Stimulated activated naive B cell treated with anti-CD40 and anti-IgM and Interleukin-4, amounts not matched to agents 10 μg/mL and 1 μg/mL and 100 μg/mL, for 72 hours (primary cell): Measurements from ENCODE around the gene CCDC3.

Source experiments
- ATAC-seq, 2 donors: fragments of 150-1000 bp; cut with Tn5 transposase; replicated peaks; 2 replicates each; pipeline ENCODE4 v1.10.0; 2021; ENCODE audit warnings: moderate library complexity in 1 of 2
- DNase-seq: peaks from one replicate; pipeline ENCODE4 v3.0.0; 2021
- H3K27ac Mint-ChIP-seq: one replicate; pipeline ENCODE4 v1.8.0; 2022; ENCODE audit warnings: mild to moderate bottlenecking, mixed read lengths
- H3K27me3 Mint-ChIP-seq, 2 donors: one replicate each; pipeline ENCODE4 v1.8.0; 2022; ENCODE audit warnings: mixed read lengths in 2 of 2
- H3K36me3 Mint-ChIP-seq, 2 donors: one replicate each; pipeline ENCODE4 v1.8.0; 2022; ENCODE audit warnings: mixed read lengths in 2 of 2, mild to moderate bottlenecking in 1 of 2
- H3K4me1 Mint-ChIP-seq, 2 donors: one replicate each; pipeline ENCODE4 v1.8.0; 2022; ENCODE audit warnings: mixed read lengths in 2 of 2, mild to moderate bottlenecking in 1 of 2
- H3K4me3 Mint-ChIP-seq, 2 donors: one replicate each; pipeline ENCODE4 v1.8.0; 2022; ENCODE audit warnings: mild to moderate bottlenecking in 2 of 2, mixed read lengths in 2 of 2, moderate library complexity in 1 of 2
- H3K9me3 Mint-ChIP-seq, 2 donors: one replicate each; pipeline ENCODE4 v1.8.0; 2022; ENCODE audit warnings: mixed read lengths in 2 of 2, mild to moderate bottlenecking in 1 of 2

Gene CCDC3

DNA sequence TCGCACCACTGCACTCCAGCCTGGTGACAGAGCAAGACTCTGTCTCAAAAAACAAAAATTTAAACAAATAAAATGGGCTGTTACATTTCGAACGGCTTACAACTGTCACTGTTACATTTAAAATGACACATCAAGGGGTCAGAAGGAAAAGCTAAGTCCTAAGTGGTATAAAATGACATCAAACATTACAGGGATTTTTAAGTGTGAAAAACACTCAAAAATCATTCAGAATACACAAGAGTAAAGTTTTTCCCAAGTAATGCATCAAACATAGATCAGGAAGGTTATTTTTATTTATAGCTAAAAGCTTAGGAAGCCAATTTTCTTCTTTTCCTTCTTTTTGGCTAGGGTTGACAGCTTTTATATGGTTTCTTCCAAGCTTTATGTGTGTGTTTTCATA, 39.0 kb downstream of the CCDC3 start:
- Mint-ChIP-seq H3K9me3 (peaks cover 8 to 16% of the 10 kb centered on the region in 2 donors), H3K27me3 (peaks cover 15 to 20% of the 10 kb centered on the region in 2 donors), H3K4me1 (no peaks in the 10 kb centered on the region), H3K36me3 (peaks cover 2 to 4% of the 10 kb centered on the region in 2 donors), H3K27ac (no peak overlapping the region), H3K4me3 (no peak overlapping the region)
- no peak for DNase-seq
- ATAC-seq, result no peak

- H3K4me1 Mint-ChIP-seq, result no peaks in the 10 kb centered on the region
- H3K4me3 Mint-ChIP-seq, result no peak overlapping the region
- no peak overlapping the region for H3K27ac Mint-ChIP-seq
- H3K27me3 Mint-ChIP-seq, result peaks cover 15 to 20% of the 10 kb centered on the region in 2 donors
- H3K9me3 Mint-ChIP-seq, result peaks cover 0 to 9% of the 10 kb centered on the region in 2 donors
- DNase-seq (no peak), ATAC-seq (no peak)
- no peaks in the 10 kb centered on the region for H3K36me3 Mint-ChIP-seq
Measured at GRCh38 chr10:12961416-12962205, 39.9 kb downstream of the CCDC3 start.

DNA sequence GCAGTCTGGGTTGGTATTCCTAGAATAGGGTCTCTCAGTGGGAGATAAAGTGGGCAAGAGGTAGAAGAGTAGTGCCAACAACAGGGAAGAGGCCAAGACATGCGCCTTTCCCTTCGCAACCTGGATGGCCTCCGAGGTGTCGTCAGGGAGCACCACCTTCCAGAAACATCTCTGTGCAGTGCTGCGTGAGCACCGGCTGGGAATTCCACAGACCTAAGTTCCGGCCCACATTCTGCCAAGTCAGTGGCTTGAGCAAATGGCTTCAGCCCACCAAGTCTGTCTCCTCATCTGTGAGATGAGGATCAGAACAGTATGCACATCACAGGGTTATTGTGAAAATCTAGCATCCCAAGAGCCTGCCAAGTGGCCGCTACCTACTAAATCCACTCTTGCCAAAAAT, 40.6 kb downstream of the CCDC3 start:
- DNase-seq (no peak), ATAC-seq (no peak)
- H3K36me3 Mint-ChIP-seq, result no peaks in the 10 kb centered on the region
- no peaks in the 10 kb centered on the region for H3K4me1 Mint-ChIP-seq
- H3K27me3 Mint-ChIP-seq, result peaks cover 15 to 20% of the 10 kb centered on the region in 2 donors
- peaks cover 0 to 7% of the 10 kb centered on the region in 2 donors for H3K9me3 Mint-ChIP-seq
- H3K27ac Mint-ChIP-seq, result no peak overlapping the region
- H3K4me3 Mint-ChIP-seq, result no peak overlapping the region

GRCh38 chr10:12960334-12960898, 41.1 kb downstream of the CCDC3 start:
- no peaks in the 10 kb centered on the region for H3K36me3 Mint-ChIP-seq
- peaks cover 15 to 20% of the 10 kb centered on the region in 2 donors for H3K27me3 Mint-ChIP-seq
- DNase-seq, result no peak
- no peak overlapping the region for H3K27ac Mint-ChIP-seq
- no peaks in the 10 kb centered on the region for H3K4me1 Mint-ChIP-seq
- H3K9me3 Mint-ChIP-seq, result peaks cover 0 to 7% of the 10 kb centered on the region in 2 donors
- ATAC-seq, result no peak
- no peak overlapping the region for H3K4me3 Mint-ChIP-seq

DNA sequence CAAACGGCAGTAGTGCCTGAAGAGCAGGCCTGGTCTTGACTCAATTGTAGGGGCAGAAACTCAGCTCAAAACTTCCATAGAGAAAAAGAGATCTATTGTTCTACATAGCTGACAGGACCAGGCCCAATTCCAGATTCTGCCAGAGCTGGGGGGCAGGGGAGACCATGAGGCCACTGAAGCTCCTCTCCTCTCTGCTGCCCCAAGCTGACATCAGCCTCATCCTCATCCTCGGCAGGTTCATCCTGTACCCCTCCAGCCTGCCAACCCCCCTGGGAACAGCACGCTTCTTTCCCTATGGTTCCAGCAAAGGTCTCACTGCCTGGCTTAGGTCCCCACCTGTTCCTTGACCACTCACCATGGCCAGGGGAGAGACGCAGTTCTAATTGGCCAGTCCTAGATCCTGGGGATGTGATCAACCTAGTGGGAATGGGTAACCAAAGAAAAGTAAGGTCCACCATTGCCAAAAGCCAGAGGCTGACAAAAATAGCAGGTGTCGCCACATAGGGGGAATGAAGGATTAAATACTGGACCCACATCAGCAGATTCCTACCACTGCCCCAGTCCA, 42.9 kb downstream of the CCDC3 start:
- H3K36me3 Mint-ChIP-seq, result no peaks in the 10 kb centered on the region
- no peak for ATAC-seq
- H3K9me3 Mint-ChIP-seq, result peaks cover 3 to 10% of the 10 kb centered on the region in 2 donors
- DNase-seq, result no peak
- no peak overlapping the region for H3K27ac Mint-ChIP-seq
- no peak overlapping the region for H3K4me3 Mint-ChIP-seq
- no peaks in the 10 kb centered on the region for H3K4me1 Mint-ChIP-seq
- peaks cover 15% of the 10 kb centered on the region in 2 donors for H3K27me3 Mint-ChIP-seq

- Mint-ChIP-seq H3K4me3 (no peak overlapping the region), H3K27me3 (peaks cover 11 to 15% of the 10 kb centered on the region in 2 donors), H3K9me3 (peaks cover 15 to 20% of the 10 kb centered on the region in 2 donors), H3K36me3 (peaks cover 1 to 6% of the 10 kb centered on the region in 2 donors), H3K27ac (no peak overlapping the region), H3K4me1 (no peaks in the 10 kb centered on the region)
- no peak for ATAC-seq
- DNase-seq, result no peak
Measured at GRCh38 chr10:12957081-12957480, 44.4 kb downstream of the CCDC3 start.

- Mint-ChIP-seq H3K27me3 (peaks cover 0 to 7% of the 10 kb centered on the region in 2 donors), H3K27ac (no peak overlapping the region), H3K4me1 (no peaks in the 10 kb centered on the region), H3K36me3 (peaks cover 1 to 6% of the 10 kb centered on the region in 2 donors), H3K4me3 (no peak overlapping the region), H3K9me3 (peaks cover 15 to 20% of the 10 kb centered on the region in 2 donors)
- DNase-seq (no peak), ATAC-seq (no peak)
Measured at GRCh38 chr10:12954866-12955265, 46.6 kb downstream of the CCDC3 start.

DNA sequence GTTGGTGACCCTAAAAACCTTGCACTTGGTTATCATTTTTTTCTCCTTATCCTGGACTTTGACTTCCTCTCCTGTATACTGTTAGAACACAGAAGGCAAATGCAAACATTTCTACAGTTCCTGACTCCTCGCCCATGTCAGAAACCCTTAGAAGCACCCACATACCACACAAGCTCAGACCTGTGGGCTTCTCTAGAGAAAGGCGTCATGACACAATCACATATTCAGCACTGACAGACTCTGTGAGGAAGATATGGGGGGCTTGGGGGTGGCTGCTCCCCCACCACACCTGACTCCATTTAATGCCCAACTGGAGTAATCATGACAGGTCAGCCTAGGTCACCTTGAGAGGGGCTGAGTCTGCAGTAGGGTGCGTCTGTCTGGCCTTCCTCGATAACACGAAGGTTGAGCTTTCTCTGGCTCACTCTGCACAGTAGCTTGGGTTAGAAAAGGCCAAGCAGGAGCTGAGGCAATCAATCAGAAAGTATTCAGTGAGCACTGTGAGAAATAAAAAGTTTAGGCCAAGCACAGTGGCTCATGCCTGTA, 50.9 kb downstream of the CCDC3 start:
- H3K27ac Mint-ChIP-seq, result no peak overlapping the region
- H3K36me3 Mint-ChIP-seq, result peaks cover 1 to 6% of the 10 kb centered on the region in 2 donors
- H3K4me1 Mint-ChIP-seq, result peaks cover 5% of the 10 kb centered on the region in 2 donors
- H3K9me3 Mint-ChIP-seq, result peaks cover 13 to 15% of the 10 kb centered on the region in 2 donors
- ATAC-seq (no peak), DNase-seq (no peak)
- H3K27me3 Mint-ChIP-seq, result no peaks in the 10 kb centered on the region
- H3K4me3 Mint-ChIP-seq, result no peak overlapping the region

GRCh38 chr10:12949248-12949647, 52.3 kb downstream of the CCDC3 start:
- Mint-ChIP-seq H3K27me3 (no peaks in the 10 kb centered on the region), H3K9me3 (peaks cover 12 to 13% of the 10 kb centered on the region in 2 donors), H3K36me3 (peaks cover 1 to 6% of the 10 kb centered on the region in 2 donors), H3K4me1 (peaks cover 5 to 6% of the 10 kb centered on the region in 2 donors), H3K27ac (no peak overlapping the region), H3K4me3 (no peak overlapping the region)
- ATAC-seq (no peak), DNase-seq (no peak)

DNA sequence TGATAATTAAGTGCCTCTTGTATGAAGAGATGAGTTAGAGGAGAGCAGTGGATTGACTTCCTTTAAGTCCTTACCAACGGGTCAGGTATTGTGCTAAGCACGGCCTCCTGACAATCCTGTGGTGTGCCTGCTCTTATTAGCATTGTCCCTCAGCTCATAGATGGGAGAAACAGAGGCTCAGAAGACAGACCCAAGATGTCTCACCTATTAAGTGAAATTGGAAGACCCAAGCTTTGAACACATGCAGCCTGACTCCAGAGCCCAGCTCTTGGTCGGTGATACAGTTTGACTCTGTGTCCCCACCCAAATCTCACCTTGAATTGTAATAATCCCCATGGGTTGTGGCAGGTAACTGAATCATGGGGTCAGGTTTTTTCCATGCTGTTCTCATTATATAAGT, 53.8 kb downstream of the CCDC3 start:
- no peak overlapping the region for H3K4me3 Mint-ChIP-seq
- DNase-seq, result no peak
- peaks cover 4% of the 10 kb centered on the region in 2 donors for H3K9me3 Mint-ChIP-seq
- H3K27me3 Mint-ChIP-seq, result peaks cover 0 to 4% of the 10 kb centered on the region in 2 donors
- peaks cover 0 to 2% of the 10 kb centered on the region in 2 donors for H3K36me3 Mint-ChIP-seq
- ATAC-seq, result no peak
- no peak overlapping the region for H3K27ac Mint-ChIP-seq
- H3K4me1 Mint-ChIP-seq, result peaks cover 5 to 6% of the 10 kb centered on the region in 2 donors

DNA sequence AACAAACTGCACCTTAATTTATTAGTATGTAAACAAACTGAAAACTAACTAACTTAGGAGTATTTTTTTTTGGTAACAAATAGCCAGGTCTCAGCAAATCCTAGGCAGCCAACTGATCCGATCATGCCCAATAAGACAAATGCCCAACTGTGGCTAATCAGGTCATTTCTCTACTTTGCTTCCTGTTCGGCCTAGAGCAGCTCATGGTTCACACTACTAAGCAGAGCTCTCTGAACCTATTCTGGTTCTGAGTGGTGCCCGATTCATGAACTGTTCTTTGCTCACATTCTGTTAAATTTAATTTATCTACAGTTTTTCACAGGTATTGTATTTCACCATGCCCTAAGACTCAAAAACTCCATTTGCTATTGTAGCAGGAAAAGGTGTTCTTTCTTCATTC, 55.1 kb downstream of the CCDC3 start:
- Mint-ChIP-seq H3K9me3 (no peaks in the 10 kb centered on the region), H3K36me3 (no peaks in the 10 kb centered on the region), H3K27me3 (peaks cover 0 to 4% of the 10 kb centered on the region in 2 donors), H3K27ac (no peak overlapping the region), H3K4me1 (peaks cover 5 to 6% of the 10 kb centered on the region in 2 donors), H3K4me3 (no peak overlapping the region)
- ATAC-seq (peak in 1 of 2 donors; percentile 45), DNase-seq (no peak)

- Mint-ChIP-seq H3K4me3 (no peak overlapping the region), H3K4me1 (peaks cover 5 to 6% of the 10 kb centered on the region in 2 donors), H3K27ac (no peak overlapping the region), H3K9me3 (no peaks in the 10 kb centered on the region), H3K27me3 (peaks cover 0 to 4% of the 10 kb centered on the region in 2 donors), H3K36me3 (no peaks in the 10 kb centered on the region)
- peak; percentile 74 to 92 for ATAC-seq
- no peak for DNase-seq
Measured at GRCh38 chr10:12945690-12946359, 55.7 kb downstream of the CCDC3 start.

- Mint-ChIP-seq H3K4me1 (peaks cover 5 to 6% of the 10 kb centered on the region in 2 donors), H3K27me3 (peaks cover 0 to 4% of the 10 kb centered on the region in 2 donors), H3K4me3 (no peak overlapping the region), H3K9me3 (no peaks in the 10 kb centered on the region), H3K36me3 (no peaks in the 10 kb centered on the region), H3K27ac (no peak overlapping the region)
- no peak for DNase-seq
- ATAC-seq, result no peak
Measured at GRCh38 chr10:12944931-12945330, 56.6 kb downstream of the CCDC3 start.

GRCh38 chr10:12943425-12943824, 58.1 kb downstream of the CCDC3 start:
- H3K27me3 Mint-ChIP-seq, result peaks cover 7 to 9% of the 10 kb centered on the region in 2 donors
- H3K9me3 Mint-ChIP-seq, result no peaks in the 10 kb centered on the region
- no peak overlapping the region for H3K27ac Mint-ChIP-seq
- ATAC-seq (no peak), DNase-seq (no peak)
- no peak overlapping the region for H3K4me3 Mint-ChIP-seq
- no peaks in the 10 kb centered on the region for H3K36me3 Mint-ChIP-seq
- peaks cover 4 to 6% of the 10 kb centered on the region in 2 donors for H3K4me1 Mint-ChIP-seq
